ENCODE measurements around the gene LARGE1.

LARGE1 gene

GRCh38 chr22:33889748-33890147 lies 30.5 kb downstream of the LARGE1 start:
- H3K9me3 ChIP-seq: no peaks in the 10 kb centered on the region
- no peaks in the 10 kb centered on the region for H3K36me3 ChIP-seq (replicated peaks)
- no peaks in the 10 kb centered on the region for H3K4me1 ChIP-seq
- no peaks in the 10 kb centered on the region for H3K27me3 ChIP-seq (ENCODE audit: low read depth)
- no peak for DNase-seq (ENCODE audit: low spot score in 2 of 2)
- in situ Hi-C loops (cut with MboI; ENCODE audit: low sequenced_read_pairs): no loop called here
- H3K4me3 ChIP-seq: no peak overlapping the region

DNA sequence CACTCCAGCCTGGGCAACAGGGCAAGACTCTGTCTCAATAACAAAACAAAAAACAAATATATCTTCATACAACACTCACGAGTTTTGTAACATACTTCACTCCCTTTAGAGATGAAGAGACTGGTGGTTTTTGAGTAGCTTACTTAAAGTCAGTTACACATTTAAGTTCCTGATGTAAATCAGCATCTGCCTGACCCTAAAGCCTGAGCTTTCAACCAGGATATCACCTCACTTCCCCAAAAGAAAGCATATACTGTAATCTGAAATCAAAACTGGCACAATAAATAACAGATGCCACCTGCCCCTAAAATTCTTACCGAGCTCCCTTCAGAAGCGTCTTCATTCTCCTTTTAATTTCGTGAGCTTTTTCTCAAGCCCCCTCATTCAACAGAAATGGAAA lies 31.5 kb downstream of the LARGE1 start:
- Histone ChIP-seq H3K27me3 (ENCODE audit: low read depth) (no peaks in the 10 kb centered on the region), H3K4me3 (no peak overlapping the region), H3K4me1 (no peaks in the 10 kb centered on the region), H3K36me3 (replicated peaks) (no peaks in the 10 kb centered on the region), H3K9me3 (no peaks in the 10 kb centered on the region)
- in situ Hi-C loops (cut with MboI; ENCODE audit: low sequenced_read_pairs): no loop called here
- no peak for DNase-seq (ENCODE audit: low spot score in 2 of 2)

DNA sequence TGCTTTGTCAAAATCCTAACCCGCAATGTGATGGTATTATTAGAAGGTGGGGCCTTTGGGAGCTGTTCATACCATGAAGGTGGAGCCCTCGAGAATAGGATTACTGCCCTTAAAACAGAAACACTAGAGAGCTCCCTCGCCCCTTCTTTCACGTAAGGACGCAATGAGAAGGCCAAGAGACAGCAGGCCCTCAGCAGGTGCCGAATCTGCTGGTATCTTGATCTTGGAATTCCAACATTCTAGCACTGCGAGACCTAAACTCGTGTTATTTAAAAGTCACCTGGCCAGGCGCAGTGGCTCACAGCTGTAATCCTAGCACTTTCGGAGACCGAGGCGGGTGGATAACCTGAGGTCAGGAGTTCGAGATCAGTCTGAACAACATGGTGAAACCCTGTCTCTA lies 33.1 kb downstream of the LARGE1 start:
- no peaks in the 10 kb centered on the region for H3K4me1 ChIP-seq
- H3K4me3 ChIP-seq: no peak overlapping the region
- H3K27me3 ChIP-seq (ENCODE audit: low read depth): no peaks in the 10 kb centered on the region
- no peak for DNase-seq (ENCODE audit: low spot score in 2 of 2)
- H3K9me3 ChIP-seq: no peaks in the 10 kb centered on the region
- H3K36me3 ChIP-seq (replicated peaks): no peaks in the 10 kb centered on the region
- in situ Hi-C loops (cut with MboI; ENCODE audit: low sequenced_read_pairs): no loop called here

GRCh38 chr22:33886696-33887095 lies 33.6 kb downstream of the LARGE1 start:
- no peaks in the 10 kb centered on the region for H3K27me3 ChIP-seq (ENCODE audit: low read depth)
- no peaks in the 10 kb centered on the region for H3K36me3 ChIP-seq (replicated peaks)
- no peak overlapping the region for H3K4me3 ChIP-seq
- H3K9me3 ChIP-seq: no peaks in the 10 kb centered on the region
- H3K4me1 ChIP-seq: no peaks in the 10 kb centered on the region
- in situ Hi-C loops (cut with MboI; ENCODE audit: low sequenced_read_pairs): no loop called here
- no peak for DNase-seq (ENCODE audit: low spot score in 2 of 2)

- Histone ChIP-seq H3K9me3 (no peaks in the 10 kb centered on the region), H3K36me3 (replicated peaks) (no peaks in the 10 kb centered on the region), H3K4me1 (no peaks in the 10 kb centered on the region), H3K27me3 (ENCODE audit: low read depth) (no peaks in the 10 kb centered on the region), H3K4me3 (no peak overlapping the region)
- no peak for DNase-seq (ENCODE audit: low spot score in 2 of 2)
- in situ Hi-C loops (cut with MboI; ENCODE audit: low sequenced_read_pairs): no loop called here
Observed at GRCh38 chr22:33884829-33885228, 35.4 kb downstream of the LARGE1 start.

GRCh38 chr22:33883961-33884808 lies 36.1 kb downstream of the LARGE1 start:
- no peak overlapping the region for H3K4me3 ChIP-seq
- no peaks in the 10 kb centered on the region for H3K36me3 ChIP-seq (replicated peaks)
- no peak for DNase-seq (ENCODE audit: low spot score in 2 of 2)
- no peaks in the 10 kb centered on the region for H3K27me3 ChIP-seq (ENCODE audit: low read depth)
- no peaks in the 10 kb centered on the region for H3K9me3 ChIP-seq
- H3K4me1 ChIP-seq: no peaks in the 10 kb centered on the region
- in situ Hi-C loops (cut with MboI; ENCODE audit: low sequenced_read_pairs): no loop called here

DNA sequence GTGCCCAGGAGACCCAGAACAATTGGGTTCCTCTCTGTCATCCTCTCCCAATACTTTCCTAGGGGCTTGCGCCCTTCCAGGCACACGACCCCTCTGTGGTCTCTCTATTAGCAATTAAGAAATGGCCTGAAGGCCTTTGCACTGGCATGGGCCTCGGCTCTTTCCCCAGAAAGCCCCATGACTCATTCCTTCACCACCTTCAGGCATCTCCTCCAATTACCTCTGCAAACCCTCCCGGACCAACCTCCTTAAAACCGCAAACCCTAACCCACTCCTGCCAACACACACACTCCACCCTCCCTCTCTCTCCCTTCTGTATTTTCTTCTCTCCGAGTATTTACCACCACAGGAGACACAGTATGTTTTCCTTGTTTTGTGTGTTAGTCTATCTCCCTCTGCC lies 36.7 kb downstream of the LARGE1 start:
- H3K4me1 ChIP-seq: no peaks in the 10 kb centered on the region
- in situ Hi-C loops (cut with MboI; ENCODE audit: low sequenced_read_pairs): no loop called here
- no peaks in the 10 kb centered on the region for H3K27me3 ChIP-seq (ENCODE audit: low read depth)
- DNase-seq (ENCODE audit: low spot score in 2 of 2): no peak
- H3K36me3 ChIP-seq (replicated peaks): no peaks in the 10 kb centered on the region
- H3K9me3 ChIP-seq: no peaks in the 10 kb centered on the region
- H3K4me3 ChIP-seq: no peak overlapping the region

DNA sequence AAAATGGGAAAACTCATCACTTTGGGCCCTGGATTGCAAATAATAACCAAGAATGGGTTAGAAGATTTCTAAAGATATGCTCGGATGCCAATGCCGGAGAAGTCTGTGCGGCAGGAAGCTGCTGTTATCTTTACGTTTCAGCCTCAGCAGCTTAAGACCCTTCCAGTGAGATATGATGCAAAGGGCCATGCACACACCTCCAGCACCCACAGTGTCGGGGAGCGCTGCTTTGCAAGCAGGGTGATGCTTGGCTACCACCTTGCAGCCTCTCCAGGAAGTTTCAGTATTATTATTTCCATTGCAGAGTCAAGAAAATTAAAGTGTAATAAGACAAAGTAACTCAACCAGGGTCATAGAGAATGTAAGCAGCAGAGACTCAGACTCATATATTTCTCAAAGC lies 37.3 kb downstream of the LARGE1 start:
- Histone ChIP-seq H3K4me1 (no peaks in the 10 kb centered on the region), H3K9me3 (no peaks in the 10 kb centered on the region), H3K36me3 (replicated peaks) (no peaks in the 10 kb centered on the region), H3K27me3 (ENCODE audit: low read depth) (no peaks in the 10 kb centered on the region), H3K4me3 (no peak overlapping the region)
- in situ Hi-C loops (cut with MboI; ENCODE audit: low sequenced_read_pairs): no loop called here
- no peak for DNase-seq (ENCODE audit: low spot score in 2 of 2)

DNA sequence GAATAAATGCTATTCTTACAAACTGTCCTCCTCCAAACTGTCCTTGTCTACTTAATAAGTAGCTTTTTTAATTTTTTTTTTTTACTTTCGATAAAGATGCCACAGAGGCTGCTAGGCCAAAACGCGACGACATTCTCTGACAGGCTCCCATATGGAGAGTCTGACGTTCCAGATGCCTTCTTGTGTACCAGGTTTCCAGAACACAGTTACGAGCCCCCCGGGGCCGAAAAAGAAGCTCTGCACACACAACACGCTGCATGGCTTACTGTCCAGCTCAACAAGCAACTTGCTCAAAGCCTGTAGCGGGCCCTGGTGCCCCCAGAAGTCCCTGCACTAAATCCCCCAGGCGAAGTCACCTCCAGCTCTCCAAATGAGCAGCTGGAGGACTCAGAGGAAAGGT lies 39.3 kb downstream of the LARGE1 start:
- no peak for DNase-seq (ENCODE audit: low spot score in 2 of 2)
- Histone ChIP-seq H3K27me3 (ENCODE audit: low read depth) (no peaks in the 10 kb centered on the region), H3K36me3 (replicated peaks) (no peaks in the 10 kb centered on the region), H3K4me1 (no peaks in the 10 kb centered on the region), H3K4me3 (no peak overlapping the region), H3K9me3 (no peaks in the 10 kb centered on the region)
- in situ Hi-C loops (cut with MboI; ENCODE audit: low sequenced_read_pairs): no loop called here

- Histone ChIP-seq H3K27me3 (ENCODE audit: low read depth) (no peaks in the 10 kb centered on the region), H3K36me3 (replicated peaks) (no peaks in the 10 kb centered on the region), H3K4me1 (no peaks in the 10 kb centered on the region), H3K4me3 (no peak overlapping the region), H3K9me3 (no peaks in the 10 kb centered on the region)
- DNase-seq (ENCODE audit: low spot score in 2 of 2): no peak
- in situ Hi-C loops (cut with MboI; ENCODE audit: low sequenced_read_pairs): no loop called here
Observed at GRCh38 chr22:33879796-33880195, 40.5 kb downstream of the LARGE1 start.

DNA sequence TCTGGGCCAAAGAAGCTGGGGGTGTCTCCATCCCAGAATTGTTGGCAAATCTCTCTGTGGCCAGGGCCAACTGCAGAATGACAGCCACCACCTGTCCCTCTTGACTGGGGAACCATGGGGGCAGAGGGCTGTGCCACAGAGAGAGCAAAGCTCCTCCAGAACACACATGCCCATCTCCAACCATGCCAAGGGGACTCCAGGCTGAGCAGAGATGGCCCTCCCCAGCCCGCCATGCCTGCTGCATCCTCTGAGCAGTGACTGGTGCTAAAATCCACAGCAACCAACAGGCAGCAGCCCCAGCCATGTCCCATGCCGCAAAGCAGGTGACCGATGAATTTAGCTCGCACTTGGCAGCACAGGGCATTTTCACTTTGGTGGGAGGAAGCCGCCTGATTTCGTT lies 45.0 kb downstream of the LARGE1 start:
- no peaks in the 10 kb centered on the region for H3K27me3 ChIP-seq (ENCODE audit: low read depth)
- DNase-seq (ENCODE audit: low spot score in 2 of 2): no peak
- in situ Hi-C loops (cut with MboI; ENCODE audit: low sequenced_read_pairs): no loop called here
- H3K4me1 ChIP-seq: no peaks in the 10 kb centered on the region
- H3K36me3 ChIP-seq (replicated peaks): no peaks in the 10 kb centered on the region
- no peak overlapping the region for H3K4me3 ChIP-seq
- no peaks in the 10 kb centered on the region for H3K9me3 ChIP-seq

- no peaks in the 10 kb centered on the region for H3K27me3 ChIP-seq (ENCODE audit: low read depth)
- no peak overlapping the region for H3K4me3 ChIP-seq
- no peaks in the 10 kb centered on the region for H3K36me3 ChIP-seq (replicated peaks)
- in situ Hi-C loops (cut with MboI; ENCODE audit: low sequenced_read_pairs): no loop called here
- H3K4me1 ChIP-seq: no peaks in the 10 kb centered on the region
- no peak for DNase-seq (ENCODE audit: low spot score in 2 of 2)
- H3K9me3 ChIP-seq: no peaks in the 10 kb centered on the region
Observed at GRCh38 chr22:33874206-33874605, 46.1 kb downstream of the LARGE1 start.

DNA sequence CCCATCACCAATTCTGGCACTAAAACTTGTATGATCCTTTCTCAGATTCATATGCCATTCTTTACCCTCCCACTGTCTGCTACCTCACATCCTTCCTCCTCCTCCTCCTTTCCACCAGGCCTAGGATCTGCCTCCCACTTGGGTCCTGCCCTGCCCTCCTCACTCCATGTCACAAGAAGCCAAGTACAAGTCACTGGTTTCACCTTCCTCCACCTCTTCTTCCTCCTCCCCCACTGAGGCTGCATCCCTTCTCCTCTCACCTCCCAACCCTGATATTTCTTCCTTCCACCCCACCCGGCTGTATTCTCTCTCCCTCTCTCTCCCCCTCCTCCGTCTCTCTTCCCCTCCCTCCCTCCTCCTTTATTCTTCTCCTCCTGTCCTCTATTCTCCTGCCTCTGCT lies 46.6 kb downstream of the LARGE1 start:
- Histone ChIP-seq H3K4me3 (no peak overlapping the region), H3K36me3 (replicated peaks) (no peaks in the 10 kb centered on the region), H3K4me1 (no peaks in the 10 kb centered on the region), H3K9me3 (no peaks in the 10 kb centered on the region), H3K27me3 (ENCODE audit: low read depth) (no peaks in the 10 kb centered on the region)
- DNase-seq (ENCODE audit: low spot score in 2 of 2): no peak
- in situ Hi-C loops (cut with MboI; ENCODE audit: low sequenced_read_pairs): no loop called here

- H3K4me1 ChIP-seq: no peaks in the 10 kb centered on the region
- no peak overlapping the region for H3K4me3 ChIP-seq
- no peaks in the 10 kb centered on the region for H3K27me3 ChIP-seq (ENCODE audit: low read depth)
- in situ Hi-C loops (cut with MboI; ENCODE audit: low sequenced_read_pairs): no loop called here
- no peaks in the 10 kb centered on the region for H3K36me3 ChIP-seq (replicated peaks)
- H3K9me3 ChIP-seq: no peaks in the 10 kb centered on the region
- DNase-seq (ENCODE audit: low spot score in 2 of 2): no peak
Observed at GRCh38 chr22:33873186-33873585, 47.1 kb downstream of the LARGE1 start.

DNA sequence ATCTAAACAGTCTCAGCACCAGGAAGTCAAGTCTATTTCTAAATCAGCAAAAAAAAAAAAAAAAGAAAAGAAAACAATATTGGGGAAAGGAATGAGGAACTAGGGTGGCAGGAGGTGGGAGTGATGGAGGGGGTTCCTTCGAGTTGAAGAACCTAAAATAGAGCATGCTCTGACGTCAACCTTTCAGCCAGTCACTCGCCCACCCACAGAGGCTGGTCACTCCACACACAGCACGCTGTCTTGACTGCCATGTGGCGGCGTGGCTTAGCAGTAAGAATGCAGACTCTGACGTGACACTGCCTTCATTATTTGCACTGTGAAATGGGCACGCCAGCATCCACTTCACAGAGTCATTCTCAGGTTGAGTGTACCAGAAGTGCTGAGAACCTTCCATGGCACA lies 48.3 kb downstream of the LARGE1 start:
- H3K4me1 ChIP-seq: no peaks in the 10 kb centered on the region
- in situ Hi-C loops (cut with MboI; ENCODE audit: low sequenced_read_pairs): no loop called here
- no peak for DNase-seq (ENCODE audit: low spot score in 2 of 2)
- H3K9me3 ChIP-seq: no peaks in the 10 kb centered on the region
- no peak overlapping the region for H3K4me3 ChIP-seq
- H3K36me3 ChIP-seq (replicated peaks): no peaks in the 10 kb centered on the region
- H3K27me3 ChIP-seq (ENCODE audit: low read depth): no peaks in the 10 kb centered on the region
